ENCODE measurements around the gene CFDP1. TPM values are rescaled to one million over a fixed set of nuclear protein-coding genes. Genes with fewer than 3 reads are reported as not detected.

The CFDP1 gene
- total and polyA plus RNA-seq, 2 experiments from 2014 or later = 103 to 114 TPM

DNA sequence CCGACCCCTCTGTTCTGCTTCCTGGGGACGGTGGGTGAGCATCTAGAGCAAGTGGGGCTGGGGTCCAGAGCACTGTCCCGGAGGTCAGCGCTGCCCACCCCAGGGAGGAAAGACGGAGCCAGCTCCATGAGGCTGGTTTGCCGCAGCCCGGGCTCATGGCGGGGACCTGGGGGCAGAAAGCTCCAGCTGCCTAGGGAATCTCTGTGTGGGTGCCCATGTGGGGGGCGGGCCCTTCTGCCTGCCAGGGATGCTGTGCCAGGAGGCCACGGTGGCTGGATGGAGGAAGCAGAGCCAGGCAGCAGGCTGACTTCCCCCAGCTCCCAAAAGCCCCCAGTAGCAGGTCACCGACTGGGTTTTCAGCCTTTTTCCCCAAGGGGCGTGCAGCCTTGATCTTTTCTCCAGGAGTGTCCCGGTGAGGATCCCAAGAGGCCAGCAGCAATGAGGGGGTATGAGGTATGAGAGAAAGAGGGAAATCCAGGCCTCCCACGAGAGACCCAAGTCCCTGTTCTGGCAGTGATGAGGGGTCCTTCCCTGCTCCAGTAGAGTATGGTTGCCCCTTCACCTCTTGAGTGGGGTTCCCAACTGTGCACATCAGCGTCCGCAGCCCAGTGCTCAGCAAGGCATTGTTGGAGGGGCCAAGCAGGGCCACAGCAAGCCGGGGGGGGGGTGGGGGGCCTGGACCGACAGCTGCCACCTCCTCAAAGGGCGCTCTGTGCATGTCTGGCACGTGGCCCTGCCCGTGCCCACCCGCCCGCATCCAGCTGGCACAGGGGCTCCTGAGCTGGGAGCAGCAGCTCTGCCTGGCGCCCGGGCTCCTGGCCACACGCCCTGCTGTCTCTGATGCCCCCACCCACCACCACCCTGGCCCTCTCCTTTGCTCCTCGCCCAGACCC, 166.3 kb downstream of the CFDP1 start:
- Histone ChIP-seq H3K4me1 (ENCODE audit: low read depth) (peaks cover 48% of the 10 kb centered on the region), H3K27ac (peak overlapping the region; percentile 91), H3K36me3 (peaks cover 3% of the 10 kb centered on the region), H3K9me3 (ENCODE audit: low read depth) (no peaks in the 10 kb centered on the region), H3K4me3 (no peak overlapping the region), H3K27me3 (no peaks in the 10 kb centered on the region)
- no peak for DNase-seq (ENCODE audit: low read depth in 1 of 2, low spot score in 1 of 2)
- TF ChIP-seq, protein P1, sequence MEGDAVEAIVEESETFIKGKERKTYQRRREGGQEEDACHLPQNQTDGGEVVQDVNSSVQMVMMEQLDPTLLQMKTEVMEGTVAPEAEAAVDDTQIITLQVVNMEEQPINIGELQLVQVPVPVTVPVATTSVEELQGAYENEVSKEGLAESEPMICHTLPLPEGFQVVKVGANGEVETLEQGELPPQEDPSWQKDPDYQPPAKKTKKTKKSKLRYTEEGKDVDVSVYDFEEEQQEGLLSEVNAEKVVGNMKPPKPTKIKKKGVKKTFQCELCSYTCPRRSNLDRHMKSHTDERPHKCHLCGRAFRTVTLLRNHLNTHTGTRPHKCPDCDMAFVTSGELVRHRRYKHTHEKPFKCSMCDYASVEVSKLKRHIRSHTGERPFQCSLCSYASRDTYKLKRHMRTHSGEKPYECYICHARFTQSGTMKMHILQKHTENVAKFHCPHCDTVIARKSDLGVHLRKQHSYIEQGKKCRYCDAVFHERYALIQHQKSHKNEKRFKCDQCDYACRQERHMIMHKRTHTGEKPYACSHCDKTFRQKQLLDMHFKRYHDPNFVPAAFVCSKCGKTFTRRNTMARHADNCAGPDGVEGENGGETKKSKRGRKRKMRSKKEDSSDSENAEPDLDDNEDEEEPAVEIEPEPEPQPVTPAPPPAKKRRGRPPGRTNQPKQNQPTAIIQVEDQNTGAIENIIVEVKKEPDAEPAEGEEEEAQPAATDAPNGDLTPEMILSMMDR (IDR thresholded peaks at IDR 0.05; ENCODE audit: low read depth, low read length) = no peak

DNA sequence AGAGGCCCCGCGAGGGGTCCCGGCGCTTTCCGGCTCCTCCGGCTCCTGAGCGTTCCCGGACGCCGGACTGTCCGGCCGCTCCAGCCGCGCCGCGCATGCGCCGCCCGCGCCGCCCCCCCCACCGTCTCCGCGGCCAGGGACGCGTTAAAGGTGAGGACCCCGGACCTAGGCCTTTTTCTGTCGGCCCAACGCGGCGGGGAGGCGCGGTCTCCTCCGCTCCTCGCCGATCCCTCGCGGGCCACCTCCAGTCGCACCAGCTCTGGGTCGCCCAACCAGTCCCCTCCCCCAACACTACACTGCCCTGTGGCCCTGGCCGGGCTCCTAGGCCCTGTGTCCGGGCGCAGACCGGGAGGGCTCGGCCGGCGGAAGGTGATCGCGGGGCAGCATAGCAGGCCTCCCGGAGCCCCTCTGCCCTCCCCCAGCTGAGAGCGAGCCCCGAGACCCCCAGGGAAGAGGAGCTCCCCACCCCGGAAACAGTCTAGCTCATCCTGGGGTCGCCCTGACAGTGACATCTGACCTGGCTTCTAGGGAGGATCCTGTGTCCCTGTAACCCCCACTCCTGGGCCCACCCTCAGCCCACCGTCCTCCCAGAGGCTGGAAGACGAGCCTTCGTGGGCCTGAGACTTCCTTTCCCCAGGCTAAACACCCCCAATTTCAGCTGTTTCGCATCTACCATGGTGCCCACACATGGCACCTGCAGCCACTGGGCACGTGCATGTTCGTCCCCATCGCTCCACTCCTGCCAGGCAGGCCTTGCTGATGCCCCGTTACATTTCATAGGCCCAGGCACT, 167.2 kb downstream of the CFDP1 start:
- DNase-seq (ENCODE audit: low read depth in 1 of 2, low spot score in 1 of 2) = peak; percentile 79 to 91
- H3K4me1 ChIP-seq (ENCODE audit: low read depth) = peaks cover 45% of the 10 kb centered on the region

DNA sequence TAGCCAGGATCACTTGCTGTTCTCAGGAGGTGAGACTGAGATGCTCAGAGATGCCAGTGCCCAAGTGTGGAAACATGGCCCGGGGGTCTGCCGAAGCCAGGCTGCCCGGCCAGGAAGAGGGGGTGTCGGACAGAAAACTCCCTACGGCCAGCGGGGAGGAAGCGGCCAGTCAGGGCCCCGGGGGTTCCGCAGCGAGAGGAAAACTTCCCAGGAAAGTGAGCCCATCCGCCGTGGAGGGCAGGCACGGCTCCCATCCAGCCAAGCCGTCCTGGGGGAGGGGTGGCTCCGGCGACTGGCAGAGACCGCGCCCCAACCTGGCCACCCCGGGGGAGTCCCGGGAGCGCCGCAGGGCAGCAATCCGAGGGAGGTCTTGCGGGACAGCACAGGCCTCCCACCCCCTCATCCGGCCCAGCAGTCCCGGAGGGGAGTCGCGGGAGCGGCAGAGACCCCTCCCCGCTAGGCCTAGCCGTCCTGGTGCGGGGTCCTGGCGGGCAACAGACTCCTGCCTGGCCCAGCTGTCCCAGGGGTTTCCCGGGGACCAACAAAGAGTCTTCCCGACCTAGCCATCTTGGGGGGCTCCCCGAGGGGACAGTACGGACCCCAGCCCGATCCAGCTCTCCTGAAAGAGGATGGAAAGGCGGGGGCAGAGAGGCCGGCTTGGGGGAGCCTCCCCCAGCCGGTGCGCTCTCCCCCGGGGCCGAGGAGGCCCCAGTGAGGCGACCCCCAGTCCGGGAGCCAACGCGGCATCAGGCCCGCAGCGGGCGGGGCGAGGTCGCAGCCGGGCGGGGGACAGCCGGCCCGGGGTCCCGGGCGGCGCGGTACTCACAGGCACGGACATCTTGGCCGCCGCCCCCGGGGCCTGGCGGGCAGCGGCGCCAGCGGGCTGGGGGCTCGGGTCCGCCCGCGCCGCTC, 168.0 kb downstream of the CFDP1 start:
- Histone ChIP-seq H3K9me3 (ENCODE audit: low read depth) (no peaks in the 10 kb centered on the region), H3K27me3 (no peaks in the 10 kb centered on the region), H3K27ac (peak overlapping the region; percentile 88), H3K4me1 (ENCODE audit: low read depth) (peaks cover 45% of the 10 kb centered on the region), H3K36me3 (peaks cover 3% of the 10 kb centered on the region), H3K4me3 (peak overlapping the region; percentile 99)
- no peak for DNase-seq (ENCODE audit: low read depth in 1 of 2, low spot score in 1 of 2)
- TF ChIP-seq, protein P1 (IDR thresholded peaks at IDR 0.05; ENCODE audit: low read depth, low read length) = no peak

More for the DNA sequence above, 167.2 kb downstream of the CFDP1 start:
- Histone ChIP-seq H3K4me3 (peak overlapping the region; percentile 99), H3K27ac (peak overlapping the region; percentile 88), H3K9me3 (ENCODE audit: low read depth) (no peaks in the 10 kb centered on the region), H3K36me3 (peaks cover 3% of the 10 kb centered on the region), H3K27me3 (no peaks in the 10 kb centered on the region)
- TF ChIP-seq, protein P1 (IDR thresholded peaks at IDR 0.05; ENCODE audit: low read depth, low read length) = no peak

DNA sequence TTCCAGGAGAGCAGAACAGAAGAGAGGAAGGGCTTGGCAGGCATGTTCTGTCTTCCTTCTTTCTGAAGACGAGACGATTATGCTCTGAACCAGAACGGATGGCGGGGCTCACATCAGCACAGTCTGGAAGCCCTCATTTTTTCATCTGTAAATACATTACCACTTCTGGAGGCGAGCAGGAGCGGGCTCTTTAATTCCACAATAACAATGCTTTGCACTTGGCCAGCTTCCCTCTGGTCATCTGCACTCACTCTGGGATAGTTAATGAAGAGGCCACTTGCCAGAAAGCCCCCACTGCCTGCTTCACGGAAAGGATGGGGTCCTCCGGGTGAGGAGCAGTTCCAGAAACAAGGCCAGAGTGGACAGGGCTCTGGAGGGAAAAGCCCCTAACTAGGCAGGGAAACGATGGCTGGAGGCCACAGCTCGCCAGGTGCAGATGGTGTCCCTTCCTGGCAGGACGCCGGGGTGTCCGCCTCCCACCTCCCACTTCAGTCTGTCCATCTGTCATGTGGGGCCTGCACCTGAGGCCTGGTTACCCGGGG, 168.8 kb downstream of the CFDP1 start:
- Histone ChIP-seq H3K4me3 (peak overlapping the region; percentile 99), H3K27ac (peak overlapping the region; percentile 88), H3K27me3 (no peaks in the 10 kb centered on the region), H3K36me3 (peaks cover 3% of the 10 kb centered on the region), H3K9me3 (ENCODE audit: low read depth) (no peaks in the 10 kb centered on the region), H3K4me1 (ENCODE audit: low read depth) (peaks cover 45% of the 10 kb centered on the region)
- TF ChIP-seq, protein P1 (IDR thresholded peaks at IDR 0.05; ENCODE audit: low read depth, low read length) = no peak
- peak in 1 of 2 donors; percentile 78 for DNase-seq (ENCODE audit: low read depth in 1 of 2, low spot score in 1 of 2)

Measured in cardiac muscle cell (in vitro differentiated cells and primary cell).